ENCODE data around the gene BAIAP2. TPM values are rescaled to one million over a fixed set of nuclear protein-coding genes. Genes with fewer than 3 reads are reported as not detected.

The BAIAP2 gene
- total and polyA plus RNA-seq, 2 of the 13 experiments (the other 11 are each of a cell fraction or from before 2014, with no cell fraction given): 22.5 to 24.0 TPM

DNA sequence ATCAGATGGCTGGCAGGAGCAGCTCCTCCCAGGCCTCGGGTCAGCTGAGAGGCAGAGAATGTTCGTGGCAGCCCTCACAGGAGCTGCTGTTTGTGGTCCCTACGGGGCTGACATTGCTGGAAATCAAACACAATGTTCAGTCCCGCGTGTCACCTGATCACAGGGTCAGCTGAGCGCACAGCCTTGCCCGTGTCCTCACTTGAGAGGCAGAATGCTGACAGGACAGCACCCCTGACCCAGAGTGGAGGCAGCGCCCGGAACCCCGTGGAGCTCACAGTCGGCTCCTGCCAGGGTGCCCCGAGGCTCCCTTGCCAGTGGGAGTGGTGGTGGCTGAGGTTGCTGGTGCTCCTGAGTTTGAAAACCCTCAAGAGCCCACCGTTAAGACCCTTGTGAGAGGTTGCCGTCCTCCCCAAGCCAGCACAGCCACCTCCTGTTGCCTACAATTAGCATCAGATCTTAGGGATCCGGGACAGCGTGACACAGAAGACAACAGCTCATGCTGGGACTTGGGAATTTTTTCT is 47.0 kb upstream of the BAIAP2 start (continued):
- TF ChIP-seq ETV5 (CRISPR knock-in tag; IDR thresholded peaks at IDR 0.05; ENCODE audit: borderline replicate concordance) (no peak; the same call in 1 of the 2 replicates), RXRA (CRISPR knock-in tag; IDR thresholded peaks at IDR 0.05) (peak; percentile 67; the same call in 1 of the 2 replicates), KLF11 (CRISPR knock-in tag; IDR thresholded peaks at IDR 0.05) (no peak), ZNF775 (CRISPR knock-in tag; IDR thresholded peaks at IDR 0.05; ENCODE audit: borderline replicate concordance) (no peak), SSRP1 (CRISPR knock-in tag; IDR thresholded peaks at IDR 0.05) (no peak), SATB2 (CRISPR knock-in tag; IDR thresholded peaks at IDR 0.05) (no peak), FOXC1 (CRISPR knock-in tag; IDR thresholded peaks at IDR 0.05; ENCODE audit: borderline replicate concordance) (no peak), ZSCAN21 (CRISPR knock-in tag; IDR thresholded peaks at IDR 0.05; ENCODE audit: borderline replicate concordance) (peak; percentile 32; the same call in 1 of the 2 replicates), ZKSCAN5 (CRISPR knock-in tag; IDR thresholded peaks at IDR 0.05) (no peak), NFKB2 (CRISPR knock-in tag; IDR thresholded peaks at IDR 0.05; ENCODE audit: borderline replicate concordance) (peak; percentile 65; the same call in 1 of the 2 replicates), HIVEP1 (CRISPR knock-in tag; IDR thresholded peaks at IDR 0.05) (no peak), KAT2B (IDR thresholded peaks at IDR 0.05; ENCODE audit: borderline replicate concordance, low read depth, low read length) (no peak), TOE1 (CRISPR knock-in tag; IDR thresholded peaks at IDR 0.05) (no peak), SYNCRIP (IDR thresholded peaks at IDR 0.05; ENCODE audit: insufficient read depth, low read depth, low read length) (no peak), ZNF558 (CRISPR knock-in tag; IDR thresholded peaks at IDR 0.05; ENCODE audit: borderline replicate concordance) (no peak), RAD51 (IDR thresholded peaks at IDR 0.05; ENCODE audit: borderline replicate concordance) (peak; percentile 66), MAZ (IDR thresholded peaks at IDR 0.05; ENCODE audit: borderline replicate concordance, low read depth, low read length) (no peak), MAZ (CRISPR knock-in tag; IDR thresholded peaks at IDR 0.05; ENCODE audit: low read depth) (no peak), ATM (IDR thresholded peaks at IDR 0.05; ENCODE audit: borderline replicate concordance) (no peak)
- TF ChIP-seq, protein P1, sequence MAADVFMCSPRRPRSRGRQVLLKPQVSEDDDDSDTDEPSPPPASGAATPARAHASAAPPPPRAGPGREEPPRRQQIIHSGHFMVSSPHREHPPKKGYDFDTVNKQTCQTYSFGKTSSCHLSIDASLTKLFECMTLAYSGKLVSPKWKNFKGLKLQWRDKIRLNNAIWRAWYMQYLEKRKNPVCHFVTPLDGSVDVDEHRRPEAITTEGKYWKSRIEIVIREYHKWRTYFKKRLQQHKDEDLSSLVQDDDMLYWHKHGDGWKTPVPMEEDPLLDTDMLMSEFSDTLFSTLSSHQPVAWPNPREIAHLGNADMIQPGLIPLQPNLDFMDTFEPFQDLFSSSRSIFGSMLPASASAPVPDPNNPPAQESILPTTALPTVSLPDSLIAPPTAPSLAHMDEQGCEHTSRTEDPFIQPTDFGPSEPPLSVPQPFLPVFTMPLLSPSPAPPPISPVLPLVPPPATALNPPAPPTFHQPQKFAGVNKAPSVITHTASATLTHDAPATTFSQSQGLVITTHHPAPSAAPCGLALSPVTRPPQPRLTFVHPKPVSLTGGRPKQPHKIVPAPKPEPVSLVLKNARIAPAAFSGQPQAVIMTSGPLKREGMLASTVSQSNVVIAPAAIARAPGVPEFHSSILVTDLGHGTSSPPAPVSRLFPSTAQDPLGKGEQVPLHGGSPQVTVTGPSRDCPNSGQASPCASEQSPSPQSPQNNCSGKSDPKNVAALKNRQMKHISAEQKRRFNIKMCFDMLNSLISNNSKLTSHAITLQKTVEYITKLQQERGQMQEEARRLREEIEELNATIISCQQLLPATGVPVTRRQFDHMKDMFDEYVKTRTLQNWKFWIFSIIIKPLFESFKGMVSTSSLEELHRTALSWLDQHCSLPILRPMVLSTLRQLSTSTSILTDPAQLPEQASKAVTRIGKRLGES (CRISPR knock-in tag; IDR thresholded peaks at IDR 0.05; ENCODE audit: borderline replicate concordance): no peak
- TF ChIP-seq, protein P2, sequence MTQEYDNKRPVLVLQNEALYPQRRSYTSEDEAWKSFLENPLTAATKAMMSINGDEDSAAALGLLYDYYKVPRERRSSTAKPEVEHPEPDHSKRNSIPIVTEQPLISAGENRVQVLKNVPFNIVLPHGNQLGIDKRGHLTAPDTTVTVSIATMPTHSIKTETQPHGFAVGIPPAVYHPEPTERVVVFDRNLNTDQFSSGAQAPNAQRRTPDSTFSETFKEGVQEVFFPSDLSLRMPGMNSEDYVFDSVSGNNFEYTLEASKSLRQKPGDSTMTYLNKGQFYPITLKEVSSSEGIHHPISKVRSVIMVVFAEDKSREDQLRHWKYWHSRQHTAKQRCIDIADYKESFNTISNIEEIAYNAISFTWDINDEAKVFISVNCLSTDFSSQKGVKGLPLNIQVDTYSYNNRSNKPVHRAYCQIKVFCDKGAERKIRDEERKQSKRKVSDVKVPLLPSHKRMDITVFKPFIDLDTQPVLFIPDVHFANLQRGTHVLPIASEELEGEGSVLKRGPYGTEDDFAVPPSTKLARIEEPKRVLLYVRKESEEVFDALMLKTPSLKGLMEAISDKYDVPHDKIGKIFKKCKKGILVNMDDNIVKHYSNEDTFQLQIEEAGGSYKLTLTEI (CRISPR knock-in tag; conservative IDR thresholded peaks at IDR 0.05): no peak
